Measurements from ENCODE around the gene ZBTB48. TPM values are rescaled to one million over a fixed set of nuclear protein-coding genes. Genes with fewer than 3 reads are reported as not detected.

Gene ZBTB48
- total RNA-seq, 2 donors from 2014 or later: 28.2 to 31.0 TPM

DNA sequence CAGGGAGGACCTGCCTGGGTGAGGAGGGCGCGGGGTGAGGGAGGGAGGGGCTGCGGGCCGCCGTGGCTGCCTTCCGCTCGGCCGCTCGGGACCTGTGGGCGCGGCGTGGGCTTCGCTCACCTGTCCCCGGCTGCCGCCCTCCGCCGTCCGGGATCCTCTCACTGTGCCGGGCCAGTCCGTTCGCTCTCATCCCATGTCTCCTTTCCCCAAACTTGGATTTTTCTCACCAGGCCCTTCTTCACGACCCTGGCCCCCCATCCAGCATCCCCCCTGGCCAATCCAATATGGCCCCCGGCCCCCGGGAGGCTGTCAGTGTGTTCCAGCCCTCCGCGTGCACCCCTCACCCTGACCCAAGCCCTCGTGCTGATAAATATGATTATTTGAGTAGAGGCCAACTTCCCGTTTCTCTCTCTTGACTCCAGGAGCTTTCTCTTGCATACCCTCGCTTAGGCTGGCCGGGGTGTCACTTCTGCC lies 362 bp downstream of the ZBTB48 start:
- DNase-seq: no peak
- Mint-ChIP-seq H3K27ac (peak overlapping the region; percentile 93), H3K27me3 (ENCODE audit: insufficient read depth) (no peaks in the 10 kb centered on the region), H3K9me3 (no peaks in the 10 kb centered on the region), H3K4me3 (peak overlapping the region; percentile 86), H3K4me1 (peaks cover 27% of the 10 kb centered on the region), H3K36me3 (ENCODE audit: low read depth) (peaks cover 7% of the 10 kb centered on the region)
- Histone ChIP-seq H3K9ac (ENCODE audit: extremely low read depth, low read length, poor library complexity, severe bottlenecking) (peak overlapping the region; percentile 77), H3K4me3 (ENCODE audit: low read length) (peak overlapping the region; percentile 93), H3K4me1 (ENCODE audit: control insufficient read depth, insufficient read depth, low read length) (peaks cover 13% of the 10 kb centered on the region), H3K27me3 (ENCODE audit: control insufficient read depth, insufficient read depth, low read length, poor library complexity, severe bottlenecking) (no peaks in the 10 kb centered on the region), H3K27ac (ENCODE audit: low read depth, low read length) (peak overlapping the region; percentile 30), H3K9me3 (ENCODE audit: control insufficient read depth, low read length) (no peaks in the 10 kb centered on the region), H3K36me3 (ENCODE audit: control insufficient read depth, insufficient read depth, low read length) (no peaks in the 10 kb centered on the region)
- WGBS, 2 experiments (ENCODE audit: insufficient coverage in 1 of 2, insufficient read length in 1 of 2): 2 to 7% methylated on average over 11 to 30 of the region's 30 CpGs
- TF ChIP-seq, protein P1, sequence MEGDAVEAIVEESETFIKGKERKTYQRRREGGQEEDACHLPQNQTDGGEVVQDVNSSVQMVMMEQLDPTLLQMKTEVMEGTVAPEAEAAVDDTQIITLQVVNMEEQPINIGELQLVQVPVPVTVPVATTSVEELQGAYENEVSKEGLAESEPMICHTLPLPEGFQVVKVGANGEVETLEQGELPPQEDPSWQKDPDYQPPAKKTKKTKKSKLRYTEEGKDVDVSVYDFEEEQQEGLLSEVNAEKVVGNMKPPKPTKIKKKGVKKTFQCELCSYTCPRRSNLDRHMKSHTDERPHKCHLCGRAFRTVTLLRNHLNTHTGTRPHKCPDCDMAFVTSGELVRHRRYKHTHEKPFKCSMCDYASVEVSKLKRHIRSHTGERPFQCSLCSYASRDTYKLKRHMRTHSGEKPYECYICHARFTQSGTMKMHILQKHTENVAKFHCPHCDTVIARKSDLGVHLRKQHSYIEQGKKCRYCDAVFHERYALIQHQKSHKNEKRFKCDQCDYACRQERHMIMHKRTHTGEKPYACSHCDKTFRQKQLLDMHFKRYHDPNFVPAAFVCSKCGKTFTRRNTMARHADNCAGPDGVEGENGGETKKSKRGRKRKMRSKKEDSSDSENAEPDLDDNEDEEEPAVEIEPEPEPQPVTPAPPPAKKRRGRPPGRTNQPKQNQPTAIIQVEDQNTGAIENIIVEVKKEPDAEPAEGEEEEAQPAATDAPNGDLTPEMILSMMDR (conservative IDR thresholded peaks at IDR 0.05): no peak

DNA sequence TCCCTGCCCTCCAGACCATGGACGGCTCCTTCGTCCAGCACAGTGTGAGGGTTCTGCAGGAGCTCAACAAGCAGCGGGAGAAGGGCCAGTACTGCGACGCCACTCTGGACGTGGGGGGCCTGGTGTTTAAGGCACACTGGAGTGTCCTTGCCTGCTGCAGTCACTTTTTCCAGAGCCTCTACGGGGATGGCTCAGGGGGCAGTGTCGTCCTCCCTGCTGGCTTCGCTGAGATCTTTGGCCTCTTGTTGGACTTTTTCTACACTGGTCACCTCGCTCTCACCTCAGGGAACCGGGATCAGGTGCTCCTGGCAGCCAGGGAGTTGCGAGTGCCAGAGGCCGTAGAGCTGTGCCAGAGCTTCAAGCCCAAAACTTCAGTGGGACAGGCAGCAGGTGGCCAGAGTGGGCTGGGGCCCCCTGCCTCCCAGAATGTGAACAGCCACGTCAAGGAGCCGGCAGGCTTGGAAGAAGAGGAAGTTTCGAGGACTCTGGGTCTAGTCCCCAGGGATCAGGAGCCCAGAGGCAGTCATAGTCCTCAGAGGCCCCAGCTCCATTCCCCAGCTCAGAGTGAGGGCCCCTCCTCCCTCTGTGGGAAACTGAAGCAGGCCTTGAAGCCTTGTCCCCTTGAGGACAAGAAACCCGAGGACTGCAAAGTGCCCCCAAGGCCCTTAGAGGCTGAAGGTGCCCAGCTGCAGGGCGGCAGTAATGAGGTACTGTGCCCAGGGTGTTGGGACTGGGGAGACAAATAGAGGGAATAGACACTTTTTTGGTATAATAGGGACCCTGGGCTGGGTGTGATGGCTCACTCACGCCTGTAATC lies 1.0 kb downstream of the ZBTB48 start:
- no peaks in the 10 kb centered on the region for H3K9me3 ChIP-seq (ENCODE audit: control insufficient read depth, low read length)
- TF ChIP-seq, protein P1 (conservative IDR thresholded peaks at IDR 0.05): peak; percentile 62
- 43 to 55% methylated on average over 14 to 19 of the region's 19 CpGs for WGBS, 2 experiments (ENCODE audit: insufficient coverage in 1 of 2, insufficient read length in 1 of 2)
- peaks cover 7% of the 10 kb centered on the region for H3K36me3 Mint-ChIP-seq (ENCODE audit: low read depth)
- no peaks in the 10 kb centered on the region for H3K36me3 ChIP-seq (ENCODE audit: control insufficient read depth, insufficient read depth, low read length)
- H3K27me3 Mint-ChIP-seq (ENCODE audit: insufficient read depth): no peaks in the 10 kb centered on the region
- H3K27ac Mint-ChIP-seq: peak overlapping the region; percentile 93
- peak overlapping the region; percentile 86 for H3K4me3 Mint-ChIP-seq
- peak; percentile 63 for DNase-seq
- H3K4me1 ChIP-seq (ENCODE audit: control insufficient read depth, insufficient read depth, low read length): peaks cover 13% of the 10 kb centered on the region
- no peaks in the 10 kb centered on the region for H3K9me3 Mint-ChIP-seq
- H3K4me1 Mint-ChIP-seq: peaks cover 27% of the 10 kb centered on the region
- no peak overlapping the region for H3K27ac ChIP-seq (ENCODE audit: low read depth, low read length)
- H3K27me3 ChIP-seq (ENCODE audit: control insufficient read depth, insufficient read depth, low read length, poor library complexity, severe bottlenecking): no peaks in the 10 kb centered on the region
- peak overlapping the region; percentile 77 for H3K9ac ChIP-seq (ENCODE audit: extremely low read depth, low read length, poor library complexity, severe bottlenecking)
- H3K4me3 ChIP-seq (ENCODE audit: low read length): peak overlapping the region; percentile 93

- no peak overlapping the region for H3K9ac ChIP-seq (ENCODE audit: extremely low read depth, low read length, poor library complexity, severe bottlenecking)
- H3K9me3 Mint-ChIP-seq: no peaks in the 10 kb centered on the region
- H3K4me3 ChIP-seq (ENCODE audit: low read length): peak overlapping the region; percentile 93
- H3K27me3 Mint-ChIP-seq (ENCODE audit: insufficient read depth): no peaks in the 10 kb centered on the region
- H3K9me3 ChIP-seq (ENCODE audit: control insufficient read depth, low read length): no peaks in the 10 kb centered on the region
- H3K27ac ChIP-seq (ENCODE audit: low read depth, low read length): no peak overlapping the region
- no peaks in the 10 kb centered on the region for H3K27me3 ChIP-seq (ENCODE audit: control insufficient read depth, insufficient read depth, low read length, poor library complexity, severe bottlenecking)
- peaks cover 7% of the 10 kb centered on the region for H3K36me3 Mint-ChIP-seq (ENCODE audit: low read depth)
- TF ChIP-seq, protein P1 (conservative IDR thresholded peaks at IDR 0.05): no peak
- H3K36me3 ChIP-seq (ENCODE audit: control insufficient read depth, insufficient read depth, low read length): no peaks in the 10 kb centered on the region
- H3K4me3 Mint-ChIP-seq: peak overlapping the region; percentile 86
- DNase-seq: no peak
- peak overlapping the region; percentile 78 for H3K27ac Mint-ChIP-seq
- H3K4me1 Mint-ChIP-seq: peaks cover 27% of the 10 kb centered on the region
- 93 to 95% methylated on average over 8 to 10 of the region's 10 CpGs for WGBS, 2 experiments (ENCODE audit: insufficient coverage in 1 of 2, insufficient read length in 1 of 2)
- H3K4me1 ChIP-seq (ENCODE audit: control insufficient read depth, insufficient read depth, low read length): peaks cover 13% of the 10 kb centered on the region
These were observed 1.9 kb downstream of the ZBTB48 start for GRCh38 chr1:6581561-6582305.

Measured in endodermal cell (in vitro differentiated cells).